Stimulated activated CD8-positive, alpha-beta memory T cell treated with anti-CD3 and anti-CD28 coated beads, Interleukin-2, amount 100 ng/mL, for 1 hour (primary cell): Measurements from ENCODE around the gene KLHL30.

ENCODE experiments used
- DNase-seq, 2 donors: peaks; one replicate each; pipeline ENCODE4 v3.0.0-alpha.2; 2020; ENCODE audit warnings: low read depth in 2 of 2

The KLHL30 gene

GRCh38 chr2:238149841-238150572 is 11.5 kb downstream of the KLHL30 start:
- DNase-seq = no peak

GRCh38 chr2:238150686-238151085 is 12.2 kb downstream of the KLHL30 start:
- DNase-seq = no peak

DNA sequence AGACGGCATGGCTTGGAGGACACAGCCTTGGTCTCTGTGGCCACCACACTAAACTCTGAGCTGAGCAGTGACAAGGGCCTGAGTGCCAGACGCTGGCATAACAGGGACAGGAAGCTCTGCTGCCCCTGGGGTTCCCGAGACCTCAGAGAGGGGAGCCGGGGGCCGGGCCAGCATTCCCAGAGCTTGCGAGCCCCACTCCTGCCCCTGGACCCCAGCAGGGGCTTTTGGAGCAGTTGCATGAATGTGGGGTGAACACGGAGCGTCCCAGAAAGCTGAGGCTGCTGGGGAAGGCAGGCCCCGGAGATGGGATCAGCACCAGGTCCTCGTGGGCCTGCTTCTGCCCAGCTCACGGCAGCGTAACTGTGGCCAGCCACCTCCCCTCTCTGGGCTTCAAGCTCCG is 12.7 kb downstream of the KLHL30 start:
- no peak for DNase-seq

- DNase-seq = no peak
Observed at GRCh38 chr2:238151628-238152235, 13.3 kb downstream of the KLHL30 start.

GRCh38 chr2:238152771-238153688 is 14.6 kb downstream of the KLHL30 start:
- DNase-seq = no peak

DNA sequence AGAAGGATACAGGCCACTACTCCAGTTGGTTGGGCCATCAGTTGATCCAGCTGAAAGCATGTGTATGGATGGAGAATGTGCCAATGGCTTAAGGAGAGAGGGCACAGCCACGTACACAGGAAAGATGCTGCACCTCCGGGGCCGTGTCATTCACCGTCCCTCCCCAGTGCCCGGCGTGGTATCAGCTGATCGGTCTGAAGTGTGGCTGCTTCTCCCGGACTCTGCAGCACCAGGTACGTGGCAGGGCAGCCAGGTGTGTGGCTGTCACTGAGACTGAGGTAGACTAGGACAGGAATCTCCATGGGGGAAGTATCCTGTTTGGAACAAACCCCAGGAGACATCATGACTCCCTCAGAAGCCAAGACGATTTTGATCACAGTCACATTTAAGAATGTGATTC is 16.1 kb downstream of the KLHL30 start:
- no peak for DNase-seq

DNA sequence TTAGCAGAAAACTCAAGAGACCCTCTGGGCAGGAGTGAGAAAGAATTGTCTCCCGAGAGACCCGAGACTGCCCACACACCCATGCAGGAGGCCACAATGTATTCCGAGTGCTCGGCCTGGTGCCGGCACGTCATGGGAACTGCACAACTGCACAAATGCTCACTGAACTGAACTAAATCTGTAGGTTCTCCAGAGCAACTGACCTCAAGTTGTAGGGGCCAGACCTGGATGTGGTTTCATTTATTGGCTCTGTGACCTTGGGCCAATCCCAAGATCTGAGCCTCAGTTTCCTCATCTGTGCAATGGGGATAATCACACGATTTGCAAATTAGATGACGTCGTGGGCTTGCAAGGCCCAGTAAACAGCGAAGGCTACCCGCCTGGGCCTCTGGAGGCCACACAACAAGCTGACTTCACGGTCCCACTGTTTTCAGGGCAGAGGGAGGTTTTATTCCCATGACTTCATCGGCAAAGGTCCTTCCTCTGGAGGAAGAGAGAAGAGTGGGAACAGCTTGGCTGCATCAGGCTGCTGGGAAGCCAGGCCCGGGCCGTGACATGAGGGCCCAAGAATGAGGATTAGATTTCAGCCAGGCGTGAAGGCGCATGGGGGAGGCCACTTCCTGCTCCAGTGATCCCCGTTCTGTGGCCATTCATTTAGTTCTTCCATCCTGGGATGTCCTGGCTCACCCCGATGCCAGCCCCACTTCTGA is 16.7 kb downstream of the KLHL30 start:
- no peak for DNase-seq

DNA sequence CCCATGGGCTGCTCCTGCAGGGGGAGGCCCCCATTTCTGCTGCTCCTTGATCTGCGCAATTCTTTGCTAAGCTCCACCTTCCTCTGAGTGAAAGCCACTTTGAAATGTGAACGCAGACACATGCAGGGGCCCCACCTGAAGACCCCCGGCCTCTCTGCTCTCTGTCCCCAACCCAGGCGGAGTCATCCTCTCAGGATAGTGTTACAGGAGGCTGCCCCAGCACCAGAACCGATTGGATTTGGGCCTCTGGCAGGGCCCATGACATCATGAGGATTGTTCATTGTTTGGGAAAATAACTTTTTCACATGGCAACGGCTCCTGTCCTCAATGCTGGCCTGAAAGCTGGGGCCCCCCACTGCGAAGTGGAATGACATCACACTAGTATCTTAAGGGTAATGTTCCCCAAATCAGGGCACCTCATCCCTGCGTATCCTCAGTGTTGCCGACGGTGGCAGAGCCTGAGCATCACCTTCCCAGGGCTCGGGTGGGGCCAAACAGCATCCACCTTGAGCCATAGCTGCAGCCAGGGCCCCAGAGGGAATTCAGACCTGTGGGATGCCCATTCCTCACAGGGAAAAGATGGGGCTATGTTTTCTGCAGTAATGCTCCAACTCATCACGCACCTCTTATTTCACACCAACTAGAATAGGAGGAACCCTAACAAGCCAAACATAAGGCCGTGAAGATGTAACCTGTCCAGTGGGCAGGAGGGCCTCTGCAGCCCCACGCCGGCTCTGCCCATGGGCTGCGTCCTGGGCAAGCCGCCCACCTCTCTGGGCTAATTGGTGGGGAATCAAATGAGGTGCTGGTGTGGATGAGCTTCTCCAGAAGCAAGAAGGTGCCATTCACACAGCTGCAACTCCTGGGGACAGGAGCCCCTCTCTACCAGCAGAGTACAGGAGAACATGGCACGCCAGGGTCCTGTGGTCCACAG is 17.6 kb downstream of the KLHL30 start:
- DNase-seq = no peak

GRCh38 chr2:238157506-238158017 is 19.1 kb downstream of the KLHL30 start:
- no peak for DNase-seq

- no peak for DNase-seq
Observed at GRCh38 chr2:238158018-238158508, 19.6 kb downstream of the KLHL30 start.

DNA sequence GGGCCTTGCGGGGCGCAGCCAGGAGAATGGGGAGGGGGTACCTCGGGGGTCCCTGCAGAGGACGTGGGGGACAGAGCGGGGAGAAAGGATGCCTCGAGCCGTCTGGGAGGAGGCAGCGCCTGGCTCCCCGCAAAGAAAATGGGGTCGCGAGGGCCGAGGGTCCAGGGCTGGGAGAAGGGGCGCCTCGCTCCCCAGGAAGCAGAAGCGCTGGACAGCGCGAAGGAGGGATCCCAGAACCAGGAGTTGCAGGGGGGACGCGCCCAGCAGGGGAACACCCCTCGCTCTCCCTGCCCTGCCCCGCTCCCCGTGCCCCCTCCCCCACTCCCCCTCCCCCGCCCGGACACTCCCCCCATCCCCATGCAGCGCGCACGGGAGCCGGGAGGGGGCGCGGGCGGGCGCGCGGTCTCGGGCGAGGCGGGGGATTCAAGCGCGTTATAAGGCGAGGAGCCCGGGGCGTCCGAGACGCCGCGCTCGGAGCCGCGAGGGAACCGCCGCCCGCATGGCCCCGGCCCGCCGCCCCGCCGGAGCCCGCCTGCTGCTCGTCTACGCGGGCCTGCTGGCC is 20.1 kb downstream of the KLHL30 start, which contains the start of gene ERFE:
Gene ERFE, plus strand, starts transcription at position 462 of the 562 bp plus-strand sequence. Its CDS starts 38 bp downstream, at position 500.
- DNase-seq = no peak

- DNase-seq = no peak
Observed at GRCh38 chr2:238159071-238159539, 20.6 kb downstream of the KLHL30 start.

DNA sequence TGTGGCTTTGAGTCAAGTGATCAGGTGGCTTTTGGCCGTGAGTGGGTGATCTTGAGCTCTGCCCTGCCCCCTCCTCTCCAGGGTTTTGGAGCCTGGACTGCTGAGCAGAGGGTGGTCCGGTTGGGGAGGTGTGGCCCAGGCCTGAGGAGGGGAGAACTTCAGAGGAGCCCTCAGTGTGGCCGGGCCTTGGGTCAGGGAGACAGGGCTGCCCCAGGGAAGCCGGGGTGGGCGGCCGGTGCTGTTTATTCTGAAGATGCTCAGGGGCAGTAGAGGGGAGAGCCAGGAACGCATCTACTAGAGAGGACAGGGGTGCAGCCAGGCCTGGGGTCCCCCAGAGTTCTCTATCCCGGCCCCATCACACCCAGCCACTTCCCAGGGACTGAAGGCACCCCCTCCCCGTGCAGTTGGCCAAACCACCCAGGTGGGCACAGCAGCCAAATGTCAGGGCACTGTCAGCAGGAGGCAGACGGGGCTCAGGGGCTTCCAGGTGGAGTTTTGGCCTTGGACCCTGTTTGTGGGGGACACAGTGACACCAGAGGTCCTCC is 21.3 kb downstream of the KLHL30 start:
- DNase-seq = no peak

DNA sequence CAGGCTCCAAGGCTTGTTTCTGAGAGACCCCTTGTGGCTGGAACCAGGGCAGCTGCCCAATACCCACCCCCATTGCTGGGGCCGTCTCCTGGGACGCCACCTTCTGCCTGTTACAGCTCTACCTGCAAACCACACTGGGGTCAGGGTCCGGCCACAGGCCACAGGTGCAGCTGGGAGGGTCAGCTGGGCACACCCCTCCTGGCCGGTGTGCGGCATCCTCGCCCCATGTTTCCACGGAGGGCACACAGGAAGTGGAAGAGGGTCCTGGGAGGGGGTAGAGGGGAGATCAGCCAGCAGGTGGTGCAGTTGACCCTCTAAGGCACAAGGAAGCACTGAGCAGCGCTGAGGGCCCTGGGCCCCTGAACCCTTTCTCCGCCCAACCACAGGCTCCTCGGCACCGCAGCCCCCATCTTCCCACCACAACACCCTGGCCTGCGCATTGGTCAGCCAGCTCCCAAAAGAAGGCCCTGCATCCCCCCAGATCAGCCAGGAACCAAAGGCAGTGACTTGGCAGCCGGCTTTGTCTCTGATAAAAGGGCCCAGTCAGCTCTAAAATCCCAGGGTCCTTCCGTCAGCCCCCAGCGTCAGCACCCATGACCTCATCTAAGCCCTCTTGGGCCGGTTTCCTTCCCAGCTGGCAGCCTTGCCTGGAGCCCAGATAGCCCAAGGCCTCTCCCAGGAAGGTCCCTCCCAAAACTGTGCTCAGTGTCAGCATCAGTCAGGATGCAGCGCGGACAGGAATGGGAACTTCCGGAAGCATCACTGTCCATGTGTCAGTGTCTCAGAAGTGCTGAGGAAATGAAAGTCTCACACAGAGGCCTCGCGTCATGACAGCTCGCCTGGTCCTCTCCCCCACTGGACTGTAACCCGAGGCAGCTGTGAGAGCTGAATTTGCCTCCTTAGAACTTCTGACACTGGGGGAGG is 22.0 kb downstream of the KLHL30 start:
- no peak for DNase-seq

DNA sequence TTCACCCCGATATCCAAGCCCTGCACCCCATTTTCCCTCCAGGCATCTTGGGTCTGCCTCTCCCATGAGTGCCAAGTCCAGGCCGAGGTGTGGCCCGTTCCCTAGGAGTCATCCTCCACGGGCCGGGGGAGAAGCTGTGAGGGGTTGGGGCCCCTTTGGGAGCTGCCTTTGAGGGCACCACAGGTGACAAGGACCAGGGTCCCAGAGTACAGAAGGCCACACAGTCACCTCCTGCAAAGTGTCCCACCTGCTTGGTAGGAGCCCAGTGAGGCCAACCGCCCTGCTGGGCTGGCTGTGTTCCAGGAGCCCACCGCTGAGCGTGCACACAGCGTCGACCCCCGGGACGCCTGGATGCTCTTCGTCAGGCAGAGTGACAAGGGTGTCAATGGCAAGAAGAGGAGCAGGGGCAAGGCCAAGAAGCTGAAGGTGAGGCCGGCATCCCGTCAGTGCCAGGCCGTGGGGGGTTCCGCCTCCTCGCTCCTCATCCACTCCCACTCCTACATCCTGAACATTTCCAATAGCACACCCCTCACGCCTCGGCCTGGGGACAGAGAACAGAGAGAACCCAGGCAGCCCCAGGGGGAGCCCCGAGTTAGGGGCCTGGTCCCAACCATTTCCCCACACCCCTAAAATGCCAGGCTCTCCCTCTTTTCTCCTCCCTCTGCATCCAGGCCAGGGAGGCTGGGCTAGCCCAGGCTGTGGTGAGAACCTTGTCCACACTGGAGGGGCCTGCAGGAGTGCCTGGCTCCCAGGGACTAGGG is 23.0 kb downstream of the KLHL30 start:
- DNase-seq = no peak

DNA sequence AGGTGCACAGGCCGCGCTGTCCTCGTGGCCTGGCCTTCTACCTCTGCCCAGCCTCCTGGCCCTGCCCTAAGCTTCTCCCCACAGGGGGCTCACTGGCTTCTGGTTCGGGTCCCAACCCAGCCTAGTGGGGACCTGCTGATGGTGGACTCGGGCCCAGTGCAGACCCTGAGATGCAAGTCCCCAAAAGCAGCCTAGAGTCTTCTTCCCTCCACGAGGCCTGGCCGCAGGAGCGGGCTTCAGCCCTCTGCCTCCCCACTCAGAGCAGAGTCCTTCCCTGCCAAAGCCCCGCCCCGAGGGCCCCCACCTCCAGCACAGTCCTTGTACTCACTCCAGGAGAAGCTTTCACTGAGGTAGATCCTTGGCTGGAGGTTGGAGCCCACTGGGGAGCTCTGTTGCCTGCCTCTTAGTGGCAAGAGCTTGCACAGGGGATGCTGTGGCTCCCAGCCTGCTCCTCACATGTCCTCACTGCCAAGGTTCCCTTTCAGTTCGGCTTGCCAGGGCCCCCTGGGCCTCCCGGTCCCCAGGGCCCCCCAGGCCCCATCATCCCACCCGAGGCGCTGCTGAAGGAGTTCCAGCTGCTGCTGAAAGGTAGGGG is 23.9 kb downstream of the KLHL30 start:
- no peak for DNase-seq

DNA sequence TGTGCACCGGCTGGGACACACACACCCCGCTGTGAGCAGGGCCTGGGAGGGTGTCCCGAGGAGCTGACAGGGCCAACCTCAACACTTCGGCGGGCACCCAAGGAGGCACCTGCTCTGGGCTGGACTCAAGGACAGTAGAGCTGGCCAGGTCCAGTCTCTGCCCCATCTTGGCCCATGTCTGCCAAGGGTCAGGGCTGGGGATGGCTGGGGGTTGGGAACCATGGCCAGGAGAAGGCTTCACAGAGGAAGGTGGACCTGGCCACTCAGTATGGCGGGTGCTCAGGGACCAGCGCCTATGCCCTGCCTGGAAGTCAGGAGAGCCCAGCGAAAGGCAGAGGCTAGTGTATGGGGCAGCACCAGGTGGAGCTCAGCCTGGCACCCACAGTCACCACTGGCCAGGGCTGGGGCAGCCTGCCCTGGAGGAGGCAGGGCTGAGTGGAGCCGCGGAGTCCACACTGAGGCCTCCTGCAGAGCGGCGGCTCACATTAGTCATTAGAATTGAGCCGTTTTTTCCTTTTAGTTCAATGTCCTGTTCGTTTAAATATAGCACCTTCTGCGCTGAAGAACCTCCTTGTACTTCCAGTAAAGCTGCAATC is 24.5 kb downstream of the KLHL30 start:
- DNase-seq = no peak
